ENCODE results near the gene PCSK9.
"Not testable (repeated sequence)": the region's sequence is repeated elsewhere in the genome, so short reads cannot be mapped to it uniquely, and the experiment has no call there.

Gene PCSK9

GRCh38 chr1:55012661-55013060 is 26.7 kb upstream of the PCSK9 start:
- Histone ChIP-seq H3K4me3 (ENCODE audit: low read length) (no peak overlapping the region), H3K27me3 (replicated peaks; ENCODE audit: control insufficient read depth, insufficient read depth, low read length) (peaks cover 49% of the 10 kb centered on the region), H3K4me1 (ENCODE audit: control insufficient read depth, insufficient read depth, low read length) (peaks cover 5% of the 10 kb centered on the region), H3K9me3 (ENCODE audit: control insufficient read depth, low read length) (peaks cover 3% of the 10 kb centered on the region), H3K36me3 (ENCODE audit: control insufficient read depth, insufficient read depth, low read length, severe bottlenecking) (no peaks in the 10 kb centered on the region), H3K9ac (ENCODE audit: low read length) (no peak overlapping the region)
- no peak for DNase-seq (ENCODE audit: low read depth)

- Histone ChIP-seq H3K36me3 (ENCODE audit: control insufficient read depth, insufficient read depth, low read length, severe bottlenecking) (no peaks in the 10 kb centered on the region), H3K9me3 (ENCODE audit: control insufficient read depth, low read length) (peaks cover 3% of the 10 kb centered on the region), H3K4me3 (ENCODE audit: low read length) (no peak overlapping the region), H3K4me1 (ENCODE audit: control insufficient read depth, insufficient read depth, low read length) (no peaks in the 10 kb centered on the region), H3K9ac (ENCODE audit: low read length) (no peak overlapping the region), H3K27me3 (replicated peaks; ENCODE audit: control insufficient read depth, insufficient read depth, low read length) (peaks cover 64% of the 10 kb centered on the region)
- peak; percentile 23 for DNase-seq (ENCODE audit: low read depth)
Observed at GRCh38 chr1:55015123-55015522, 24.2 kb upstream of the PCSK9 start.

- H3K36me3 ChIP-seq (ENCODE audit: control insufficient read depth, insufficient read depth, low read length, severe bottlenecking): no peaks in the 10 kb centered on the region
- no peaks in the 10 kb centered on the region for H3K4me1 ChIP-seq (ENCODE audit: control insufficient read depth, insufficient read depth, low read length)
- no peak overlapping the region for H3K9ac ChIP-seq (ENCODE audit: low read length)
- DNase-seq (ENCODE audit: low read depth): peak; percentile 55
- no peak overlapping the region for H3K4me3 ChIP-seq (ENCODE audit: low read length)
- H3K27me3 ChIP-seq (replicated peaks; ENCODE audit: control insufficient read depth, insufficient read depth, low read length): peaks cover 67% of the 10 kb centered on the region
- H3K9me3 ChIP-seq (ENCODE audit: control insufficient read depth, low read length): peaks cover 3% of the 10 kb centered on the region
Observed at GRCh38 chr1:55015731-55016620, 23.4 kb upstream of the PCSK9 start.

- Histone ChIP-seq H3K27me3 (replicated peaks; ENCODE audit: control insufficient read depth, insufficient read depth, low read length) (peaks cover 52% of the 10 kb centered on the region), H3K9me3 (ENCODE audit: control insufficient read depth, low read length) (peaks cover 3% of the 10 kb centered on the region), H3K9ac (ENCODE audit: low read length) (no peak overlapping the region), H3K4me3 (ENCODE audit: low read length) (no peak overlapping the region), H3K36me3 (ENCODE audit: control insufficient read depth, insufficient read depth, low read length, severe bottlenecking) (no peaks in the 10 kb centered on the region), H3K4me1 (ENCODE audit: control insufficient read depth, insufficient read depth, low read length) (no peaks in the 10 kb centered on the region)
- DNase-seq (ENCODE audit: low read depth): no peak
Observed at GRCh38 chr1:55018395-55018794, 21.0 kb upstream of the PCSK9 start.

GRCh38 chr1:55021942-55022546 is 17.3 kb upstream of the PCSK9 start:
- no peaks in the 10 kb centered on the region for H3K36me3 ChIP-seq (ENCODE audit: control insufficient read depth, insufficient read depth, low read length, severe bottlenecking)
- DNase-seq (ENCODE audit: low read depth): peak; percentile 93
- peaks cover 21% of the 10 kb centered on the region for H3K27me3 ChIP-seq (replicated peaks; ENCODE audit: control insufficient read depth, insufficient read depth, low read length)
- H3K9me3 ChIP-seq (ENCODE audit: control insufficient read depth, low read length): peaks cover 3% of the 10 kb centered on the region
- H3K9ac ChIP-seq (ENCODE audit: low read length): peak overlapping the region; percentile 71
- H3K4me3 ChIP-seq (ENCODE audit: low read length): no peak overlapping the region
- no peaks in the 10 kb centered on the region for H3K4me1 ChIP-seq (ENCODE audit: control insufficient read depth, insufficient read depth, low read length)

- peaks cover 12% of the 10 kb centered on the region for H3K27me3 ChIP-seq (replicated peaks; ENCODE audit: control insufficient read depth, insufficient read depth, low read length)
- not testable (repeated sequence) for DNase-seq (ENCODE audit: low read depth); H3K9ac ChIP-seq (ENCODE audit: low read length); H3K36me3 ChIP-seq (ENCODE audit: control insufficient read depth, insufficient read depth, low read length, severe bottlenecking); H3K4me3 ChIP-seq (ENCODE audit: low read length); H3K9me3 ChIP-seq (ENCODE audit: control insufficient read depth, low read length); H3K4me1 ChIP-seq (ENCODE audit: control insufficient read depth, insufficient read depth, low read length)
Observed at GRCh38 chr1:55024163-55024562, 15.2 kb upstream of the PCSK9 start.

GRCh38 chr1:55026682-55027081 is 12.7 kb upstream of the PCSK9 start:
- not testable (repeated sequence) for DNase-seq (ENCODE audit: low read depth); H3K36me3 ChIP-seq (ENCODE audit: control insufficient read depth, insufficient read depth, low read length, severe bottlenecking); H3K4me3 ChIP-seq (ENCODE audit: low read length); H3K9me3 ChIP-seq (ENCODE audit: control insufficient read depth, low read length); H3K27me3 ChIP-seq (replicated peaks; ENCODE audit: control insufficient read depth, insufficient read depth, low read length); H3K9ac ChIP-seq (ENCODE audit: low read length); H3K4me1 ChIP-seq (ENCODE audit: control insufficient read depth, insufficient read depth, low read length)

GRCh38 chr1:55031098-55031497 is 8.2 kb upstream of the PCSK9 start:
- peaks cover 26% of the 10 kb centered on the region for H3K27me3 ChIP-seq (replicated peaks; ENCODE audit: control insufficient read depth, insufficient read depth, low read length)
- H3K36me3 ChIP-seq (ENCODE audit: control insufficient read depth, insufficient read depth, low read length, severe bottlenecking); H3K9me3 ChIP-seq (ENCODE audit: control insufficient read depth, low read length); H3K9ac ChIP-seq (ENCODE audit: low read length); DNase-seq (ENCODE audit: low read depth); H3K4me3 ChIP-seq (ENCODE audit: low read length); H3K4me1 ChIP-seq (ENCODE audit: control insufficient read depth, insufficient read depth, low read length): not testable (repeated sequence)

- peaks cover 42% of the 10 kb centered on the region for H3K27me3 ChIP-seq (replicated peaks; ENCODE audit: control insufficient read depth, insufficient read depth, low read length)
Observed at GRCh38 chr1:55033265-55033614, 6.1 kb upstream of the PCSK9 start.

GRCh38 chr1:55034476-55035133 is 4.7 kb upstream of the PCSK9 start:
- Histone ChIP-seq H3K36me3 (ENCODE audit: control insufficient read depth, insufficient read depth, low read length, severe bottlenecking) (no peaks in the 10 kb centered on the region), H3K4me1 (ENCODE audit: control insufficient read depth, insufficient read depth, low read length) (peaks cover 4% of the 10 kb centered on the region), H3K9ac (ENCODE audit: low read length) (no peak overlapping the region), H3K9me3 (ENCODE audit: control insufficient read depth, low read length) (peaks cover 3% of the 10 kb centered on the region), H3K4me3 (ENCODE audit: low read length) (no peak overlapping the region), H3K27me3 (replicated peaks; ENCODE audit: control insufficient read depth, insufficient read depth, low read length) (peaks cover 42% of the 10 kb centered on the region)
- peak; percentile 18 for DNase-seq (ENCODE audit: low read depth)

More at GRCh38 chr1:55033265-55033614, 6.1 kb upstream of the PCSK9 start:
- Histone ChIP-seq H3K4me3 (ENCODE audit: low read length) (no peak overlapping the region), H3K9ac (ENCODE audit: low read length) (no peak overlapping the region), H3K9me3 (ENCODE audit: control insufficient read depth, low read length) (peaks cover 3% of the 10 kb centered on the region), H3K4me1 (ENCODE audit: control insufficient read depth, insufficient read depth, low read length) (no peaks in the 10 kb centered on the region), H3K36me3 (ENCODE audit: control insufficient read depth, insufficient read depth, low read length, severe bottlenecking) (no peaks in the 10 kb centered on the region)
- no peak for DNase-seq (ENCODE audit: low read depth)

GRCh38 chr1:55035904-55036303 is 3.4 kb upstream of the PCSK9 start:
- H3K9ac ChIP-seq (ENCODE audit: low read length): no peak overlapping the region
- peaks cover 42% of the 10 kb centered on the region for H3K27me3 ChIP-seq (replicated peaks; ENCODE audit: control insufficient read depth, insufficient read depth, low read length)

More at GRCh38 chr1:55035904-55036303, 3.4 kb upstream of the PCSK9 start:
- no peak overlapping the region for H3K4me3 ChIP-seq (ENCODE audit: low read length)
- H3K36me3 ChIP-seq (ENCODE audit: control insufficient read depth, insufficient read depth, low read length, severe bottlenecking): no peaks in the 10 kb centered on the region
- H3K4me1 ChIP-seq (ENCODE audit: control insufficient read depth, insufficient read depth, low read length): peaks cover 12% of the 10 kb centered on the region
- H3K9me3 ChIP-seq (ENCODE audit: control insufficient read depth, low read length): peaks cover 3% of the 10 kb centered on the region
- DNase-seq (ENCODE audit: low read depth): no peak
